Right lobe of liver (tissue), 6 donors: Measurements from ENCODE around the gene TUBE1. TPM values are rescaled to one million over a fixed set of nuclear protein-coding genes. Genes with fewer than 3 reads are reported as not detected.

Experiments
- ATAC-seq, 4 donors: fragments of 200-7000 bp; cut with Tn5 transposase; one replicate each; pipeline ENCODE4 v1.9.1; 2020; ENCODE audit warnings: mild to moderate bottlenecking in 4 of 4, moderate library complexity in 4 of 4
- DNase-seq, 3 donors: peaks; one replicate each; pipeline ENCODE4 v3.0.0-alpha.2; 2020
- H3K27ac ChIP-seq, 3 donors: fragments of 200-600 bp; one replicate each; pipeline ENCODE4 v1.8.0; 2022
- H3K27me3 ChIP-seq, 2 donors: fragments of 200-600 bp; one replicate each; pipeline ENCODE4 v1.8.0; 2022
- H3K36me3 ChIP-seq, 4 donors: fragments of 200-600 bp; sonication (generic) in 1 of 4; one replicate each; pipeline versions ENCODE4 v1.5.1 to v1.8.0; 2017 to 2022; ENCODE audit warnings: control low read depth in 1 of 4
- H3K4me1 ChIP-seq, 4 donors: fragments of 200-600 bp; sonication (generic) in 1 of 4; one replicate each; pipeline versions ENCODE4 v1.5.1 to v1.8.0; 2017 to 2022; ENCODE audit warnings: control low read depth in 1 of 4
- H3K4me3 ChIP-seq, 3 donors: fragments of 200-600 bp; one replicate each; pipeline ENCODE4 v1.8.0; 2022
- H3K9me3 ChIP-seq, 4 donors: fragments of 200-600 bp; sonication (generic) in 1 of 4; one replicate each; pipeline versions ENCODE4 v1.5.1 to v1.8.0; 2017 to 2022; ENCODE audit warnings: control low read depth in 1 of 4
- CTCF ChIP-seq, 4 donors: fragments of 200-600 bp in 3 of 4; fragments of 450-650 bp in 1 of 4; IDR thresholded peaks; one replicate each; pipeline versions ENCODE4 v1.5.1 to v1.8.0; 2016 to 2022; ENCODE audit warnings: antibody characterized with exemption in 4 of 4, mild to moderate bottlenecking in 2 of 4
- POLR2A ChIP-seq: fragments of 450-650 bp; IDR thresholded peaks from one replicate; pipeline ENCODE4 v1.6.1; 2017; ENCODE audit warnings: antibody characterized with exemption, mild to moderate bottlenecking
- WGBS: methylation state at CpG from one replicate; pipeline ENCODE4 v1.1.6; 2018; ENCODE audit warnings: low coverage, low lambda C conversion rate; ENCODE audit not compliant: insufficient coverage; ENCODE audit errors: missing lambda C conversion rate; 5-methylcytosine and 5-hydroxymethylcytosine counted together
- intact Hi-C, 2 donors: fragments of 100-400 bp; cut with DNase I; formaldehyde crosslinking; loops; one replicate each; pipeline versions ENCODE4 v1.11.2 to v1.14.1; 2022
- total RNA-seq, 6 experiments: library from RNA; depleted of rRNA in 2 of 6; stranded (reverse); fragments of >200 nt in 2 of 6; fragmentation: NEBNext Ultra II Directional in 3 of 6; extraction: Animal tissue kit (Norgen Biotek cat#: 25700) in 3 of 6; gene quantifications; one replicate each; pipeline versions ENCODE4 v1.1.0 to v1.2.4, GENCODE V29; 2016 to 2023
- donor health status: DM: no; HTN: yes; CAD: no.
- donor health status: DM: no; HTN: no; CAD: no.
- donor health status: DM: no; HTN: no; CAD: no.
- donor health status: DM: no; HTN: yes; CAD: no.
- donor health status: DM: no; HTN: yes; CAD: no.

TUBE1 gene
- total RNA-seq, 6 experiments from 2014 or later: 16.2 to 38.0 (median 27.7) TPM

- no peak overlapping the region for H3K4me3 ChIP-seq
- DNase-seq: no peak
- H3K4me1 ChIP-seq: peaks cover 0 to 19% (median 6%) of the 10 kb centered on the region in 4 donors
- WGBS: 22% methylated on average over 3 of the region's 3 CpGs
- peak; percentile 84 to 90 (median 88) for ATAC-seq
- H3K9me3 ChIP-seq: no peaks in the 10 kb centered on the region
- H3K27me3 ChIP-seq: no peaks in the 10 kb centered on the region
- intact Hi-C loops: no loop called here
- H3K27ac ChIP-seq: peak overlapping the region in 2 of 3 donors; percentile 18 to 65
- TF ChIP-seq CTCF (IDR thresholded peaks at IDR 0.05) (no peak), POLR2A (no peak)
- H3K36me3 ChIP-seq: no peaks in the 10 kb centered on the region
Measured at GRCh38 chr6:112030961-112031660, 56.2 kb downstream of the TUBE1 start.

- intact Hi-C loops: no loop called here
- no peaks in the 10 kb centered on the region for H3K9me3 ChIP-seq
- H3K36me3 ChIP-seq: no peaks in the 10 kb centered on the region
- ATAC-seq: peak; percentile 17 to 27 (median 22)
- peaks cover 0 to 19% (median 6%) of the 10 kb centered on the region in 4 donors for H3K4me1 ChIP-seq
- H3K27ac ChIP-seq: peak overlapping the region in 2 of 3 donors; percentile 18 to 65
- DNase-seq: no peak
- TF ChIP-seq CTCF (IDR thresholded peaks at IDR 0.05): no peak
- no peak for TF ChIP-seq POLR2A
- WGBS: 98% methylated on average over 6 of the region's 7 CpGs
- H3K27me3 ChIP-seq: no peaks in the 10 kb centered on the region
- H3K4me3 ChIP-seq: no peak overlapping the region
Measured at GRCh38 chr6:112030206-112030960, 56.9 kb downstream of the TUBE1 start.

GRCh38 chr6:112029045-112029822 lies 58.0 kb downstream of the TUBE1 start:
- WGBS: 75% methylated on average over 13 of the region's 15 CpGs
- Histone ChIP-seq H3K27ac (no peak overlapping the region), H3K36me3 (no peaks in the 10 kb centered on the region), H3K4me3 (no peak overlapping the region), H3K9me3 (no peaks in the 10 kb centered on the region), H3K4me1 (peaks cover 0 to 19% (median 6%) of the 10 kb centered on the region in 4 donors), H3K27me3 (no peaks in the 10 kb centered on the region)
- ATAC-seq (peak; percentile 33 to 63 (median 44)), DNase-seq (peak in 2 of 3 donors; percentile 59 to 63)
- intact Hi-C loops: no loop called here
- TF ChIP-seq CTCF (IDR thresholded peaks at IDR 0.05): peak; percentile 44 to 63 (median 57)
- no peak for TF ChIP-seq POLR2A

- Histone ChIP-seq H3K27me3 (no peaks in the 10 kb centered on the region), H3K9me3 (no peaks in the 10 kb centered on the region), H3K4me3 (no peak overlapping the region), H3K27ac (no peak overlapping the region), H3K4me1 (peaks cover 0 to 19% (median 6%) of the 10 kb centered on the region in 4 donors), H3K36me3 (no peaks in the 10 kb centered on the region)
- intact Hi-C loops: no loop called here
- ATAC-seq (peak in 2 of 4 donors; percentile 11 to 29), DNase-seq (no peak)
- no peak for TF ChIP-seq CTCF (IDR thresholded peaks at IDR 0.05)
- TF ChIP-seq POLR2A: no peak
- WGBS: 42% methylated on average over 3 of the region's 3 CpGs
Measured at GRCh38 chr6:112027942-112028674, 59.2 kb downstream of the TUBE1 start.
